K562 (cell line): ENCODE results near the gene VRK2. TPM values are rescaled to one million over a fixed set of nuclear protein-coding genes. Genes with fewer than 3 reads are reported as not detected.

ENCODE experiments used
- EP300 ChIP-seq: IDR thresholded peaks from 2 replicates; pipeline ENCODE4 v1.6.1; 2012; ENCODE audit warnings: low read length, improper control_type of control experiment
- GATA2 ChIP-seq: sonication (generic); formaldehyde crosslinking; IDR thresholded peaks from 2 replicates; pipeline ENCODE4 v1.4.0; 2020; ENCODE audit warnings: mild to moderate bottlenecking, missing genetic modification reagents
- HSF4 ChIP-seq: fragments of 250-450 bp; sonication (Bioruptor Pico); IDR thresholded peaks from 2 replicates; pipeline ENCODE4 v2.1.2; 2022; ENCODE audit warnings: mild to moderate bottlenecking, moderate library complexity, borderline replicate concordance
- MYBL2 ChIP-seq, 2 experiments: fragments of 450-650 bp in 1 of 2; sonication (generic) in 1 of 2; formaldehyde crosslinking in 1 of 2; IDR thresholded peaks; 2 replicates each; pipeline versions ENCODE4 v1.6.1 to v1.8.1; 2017 to 2022; ENCODE audit warnings: borderline replicate concordance in 1 of 2, inconsistent platforms in 1 of 2, low read depth in 1 of 2, mild to moderate bottlenecking in 1 of 2, missing genetic modification reagents in 1 of 2, moderate library complexity in 1 of 2
- NFE2L1 ChIP-seq: fragments of 450-650 bp; IDR thresholded peaks from 2 replicates; pipeline ENCODE4 v1.6.1; 2016; ENCODE audit warnings: missing genetic modification characterization, low read depth, mild to moderate bottlenecking, missing compliant biosample characterization, moderate library complexity, borderline replicate concordance
- POLR2B ChIP-seq: fragments of 450-650 bp; IDR thresholded peaks from 2 replicates; pipeline ENCODE4 v1.6.1; 2018; ENCODE audit warnings: low read depth; ENCODE audit not compliant: partially characterized antibody
- POLR3A ChIP-seq: IDR thresholded peaks from 2 replicates; pipeline ENCODE4 v1.6.1; 2011; ENCODE audit warnings: borderline replicate concordance, mild to moderate bottlenecking, moderate library complexity; ENCODE audit not compliant: insufficient read length, insufficient read depth; ENCODE audit errors: extremely low read depth
- RFX7 ChIP-seq: fragments of 250-450 bp; sonication (Bioruptor Pico); IDR thresholded peaks from 2 replicates; pipeline ENCODE4 v1.5.1; 2021; ENCODE audit warnings: mild to moderate bottlenecking
- SMAD3 ChIP-seq: fragments of 450-650 bp; formaldehyde crosslinking; conservative IDR thresholded peaks from 2 replicates; pipeline ENCODE4 v1.4.0; 2020; ENCODE audit warnings: mild to moderate bottlenecking
- ZBED1 ChIP-seq: IDR thresholded peaks from 2 replicates; pipeline ENCODE4 v1.6.1; 2014
- ZBTB1 ChIP-seq: sonication (generic); formaldehyde crosslinking; IDR thresholded peaks from 2 replicates; pipeline ENCODE4 v1.8.1; 2023; ENCODE audit warnings: missing genetic modification reagents, low read depth, mild to moderate bottlenecking, borderline replicate concordance
- polyA plus RNA-seq, 8 experiments: library from polyadenylated mRNA; depleted of rRNA in 4 of 8; stranded (reverse) in 5 of 8; unstranded in 3 of 8; fragments of >200 nt; fragmentation: Nextera tagmentation in 2 of 8; fragmentation: Illumina TruSeq in 1 of 8; extraction: Ambion mirVana in 2 of 8; extraction: Trizol in 1 of 8; gene quantifications; 2 replicates each; pipeline versions ENCODE4 v1.2.1 to v1.2.3, GENCODE V29; 2011 to 2014; ENCODE audit warnings: inconsistent platforms in 1 of 8, missing spikeins in 1 of 8
- total RNA-seq, 7 experiments: library from RNA; depleted of rRNA in 6 of 7; stranded (reverse); fragments of >200 nt in 6 of 7; fragmentation: Illumina TruSeq in 2 of 7; extraction: Trizol in 2 of 7; gene quantifications; 2 replicates each; pipeline versions ENCODE4 v1.2.1 to v1.2.3, GENCODE V29; 2011 to 2021; ENCODE audit warnings: low replicate concordance in 1 of 7
- TF ChIP-seq, protein P1 (sequence below), 3 experiments: IDR thresholded peaks in 2 of 3; conservative IDR thresholded peaks in 1 of 3; 2 replicates each; pipeline ENCODE4 v1.5.1; 2011 to 2012; ENCODE audit warnings: low read length in 3 of 3, mild to moderate bottlenecking in 3 of 3, control low read depth in 2 of 3, improper control_type of control experiment in 1 of 3, inconsistent platforms in 1 of 3, low read depth in 1 of 3, mixed read lengths in 1 of 3, moderate library complexity in 1 of 3; ENCODE audit not compliant: insufficient read depth in 2 of 3
- TF ChIP-seq, protein P2 (sequence below): fragments of 250-450 bp; sonication (Bioruptor Pico); IDR thresholded peaks from 2 replicates; pipeline ENCODE4 v1.8.0; 2021; ENCODE audit warnings: mild to moderate bottlenecking, moderate library complexity
- TF ChIP-seq, protein P3 (sequence below): sonication (generic); formaldehyde crosslinking; IDR thresholded peaks from 2 replicates; pipeline ENCODE4 v1.9.0; 2022; ENCODE audit warnings: mild to moderate bottlenecking, missing genetic modification reagents
- TF ChIP-seq, protein P4 (sequence below), 2 experiments: fragments of 450-650 bp; IDR thresholded peaks; 2 replicates each; pipeline ENCODE4 v1.6.1; 2018; ENCODE audit warnings: mild to moderate bottlenecking in 2 of 2, low read depth in 1 of 2; ENCODE audit not compliant: partially characterized antibody in 2 of 2
- TF ChIP-seq, protein P5 (sequence below): fragments of 450-650 bp; IDR thresholded peaks from 2 replicates; pipeline ENCODE4 v1.6.1; 2016; ENCODE audit warnings: mild to moderate bottlenecking

Gene VRK2
- total and polyA plus RNA-seq, 9 of the 15 experiments (the other 6 are each of a cell fraction or from before 2014, with no cell fraction given) = 22.6 to 49.2 (median 36.2) TPM

DNA sequence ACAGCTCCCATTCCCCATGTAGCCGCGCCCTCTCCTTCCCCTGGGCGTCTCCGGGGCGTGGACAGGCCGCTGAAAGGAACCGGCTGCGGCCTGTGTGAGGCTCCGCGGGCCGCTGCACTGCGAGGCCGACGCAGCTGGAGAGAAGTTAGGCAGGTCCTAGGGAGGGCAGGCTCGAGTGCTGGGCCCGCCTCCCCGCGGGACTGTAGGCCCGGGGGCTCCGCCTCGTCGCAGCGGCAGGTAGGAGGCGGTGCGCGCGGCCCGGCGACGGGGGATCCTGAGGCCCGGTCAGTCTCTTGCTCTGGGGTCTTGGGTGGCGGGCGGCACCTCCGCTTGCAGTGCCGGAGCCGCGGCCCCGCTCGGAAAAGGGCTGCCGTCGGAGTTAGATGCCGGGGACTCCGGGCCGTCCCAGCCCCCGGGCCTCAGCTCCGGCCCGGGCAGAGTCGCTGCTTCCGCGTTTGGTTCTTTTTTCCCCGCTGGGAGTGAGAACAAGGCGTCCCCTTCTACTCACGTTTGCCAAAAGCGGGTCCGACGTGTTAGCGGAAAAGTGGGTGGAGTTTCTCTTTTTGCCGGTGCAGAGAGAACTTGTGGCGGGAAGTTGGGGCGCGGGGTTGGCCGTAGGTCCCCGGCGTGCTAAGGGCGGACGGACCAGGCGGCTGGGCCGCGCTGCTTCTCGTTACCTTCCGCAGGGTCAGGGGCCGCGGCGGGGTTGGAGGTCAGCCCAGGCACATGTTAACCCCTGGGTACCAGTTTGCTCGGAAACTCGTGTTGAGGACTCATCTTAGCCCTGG is at the start of gene VRK2 (continued):
- TF ChIP-seq POLR2B (peak; percentile 71), SMAD3 (CRISPR knock-in tag) (no peak), HSF4 (no peak), MYBL2 (IDR thresholded peaks at IDR 0.05; ENCODE audit: low read depth) (no peak), MYBL2 (CRISPR knock-in tag; IDR thresholded peaks at IDR 0.05; ENCODE audit: borderline replicate concordance) (no peak), POLR3A (no peak), ZBTB1 (no peak), ZBED1 (no peak), NFE2L1 (tag) (no peak), RFX7 (no peak), EP300 (no peak), GATA2 (CRISPR knock-in tag) (no peak)
- TF ChIP-seq, protein P1, sequence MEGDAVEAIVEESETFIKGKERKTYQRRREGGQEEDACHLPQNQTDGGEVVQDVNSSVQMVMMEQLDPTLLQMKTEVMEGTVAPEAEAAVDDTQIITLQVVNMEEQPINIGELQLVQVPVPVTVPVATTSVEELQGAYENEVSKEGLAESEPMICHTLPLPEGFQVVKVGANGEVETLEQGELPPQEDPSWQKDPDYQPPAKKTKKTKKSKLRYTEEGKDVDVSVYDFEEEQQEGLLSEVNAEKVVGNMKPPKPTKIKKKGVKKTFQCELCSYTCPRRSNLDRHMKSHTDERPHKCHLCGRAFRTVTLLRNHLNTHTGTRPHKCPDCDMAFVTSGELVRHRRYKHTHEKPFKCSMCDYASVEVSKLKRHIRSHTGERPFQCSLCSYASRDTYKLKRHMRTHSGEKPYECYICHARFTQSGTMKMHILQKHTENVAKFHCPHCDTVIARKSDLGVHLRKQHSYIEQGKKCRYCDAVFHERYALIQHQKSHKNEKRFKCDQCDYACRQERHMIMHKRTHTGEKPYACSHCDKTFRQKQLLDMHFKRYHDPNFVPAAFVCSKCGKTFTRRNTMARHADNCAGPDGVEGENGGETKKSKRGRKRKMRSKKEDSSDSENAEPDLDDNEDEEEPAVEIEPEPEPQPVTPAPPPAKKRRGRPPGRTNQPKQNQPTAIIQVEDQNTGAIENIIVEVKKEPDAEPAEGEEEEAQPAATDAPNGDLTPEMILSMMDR (IDR thresholded peaks at IDR 0.05 in 2 of 3, conservative IDR thresholded peaks at IDR 0.05 in 1 of 3; ENCODE audit: insufficient read depth in 2 of 3, low read depth in 1 of 3, low read length in 3 of 3) = peak in 2 of 3 experiments; percentile 11 to 24; a peak in 3 of 6 replicates
- TF ChIP-seq, protein P2, sequence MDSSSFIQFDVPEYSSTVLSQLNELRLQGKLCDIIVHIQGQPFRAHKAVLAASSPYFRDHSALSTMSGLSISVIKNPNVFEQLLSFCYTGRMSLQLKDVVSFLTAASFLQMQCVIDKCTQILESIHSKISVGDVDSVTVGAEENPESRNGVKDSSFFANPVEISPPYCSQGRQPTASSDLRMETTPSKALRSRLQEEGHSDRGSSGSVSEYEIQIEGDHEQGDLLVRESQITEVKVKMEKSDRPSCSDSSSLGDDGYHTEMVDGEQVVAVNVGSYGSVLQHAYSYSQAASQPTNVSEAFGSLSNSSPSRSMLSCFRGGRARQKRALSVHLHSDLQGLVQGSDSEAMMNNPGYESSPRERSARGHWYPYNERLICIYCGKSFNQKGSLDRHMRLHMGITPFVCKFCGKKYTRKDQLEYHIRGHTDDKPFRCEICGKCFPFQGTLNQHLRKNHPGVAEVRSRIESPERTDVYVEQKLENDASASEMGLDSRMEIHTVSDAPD = no peak
- TF ChIP-seq, protein P3, sequence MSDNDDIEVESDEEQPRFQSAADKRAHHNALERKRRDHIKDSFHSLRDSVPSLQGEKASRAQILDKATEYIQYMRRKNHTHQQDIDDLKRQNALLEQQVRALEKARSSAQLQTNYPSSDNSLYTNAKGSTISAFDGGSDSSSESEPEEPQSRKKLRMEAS (CRISPR knock-in tag) = peak; percentile 89
- TF ChIP-seq, protein P4, sequence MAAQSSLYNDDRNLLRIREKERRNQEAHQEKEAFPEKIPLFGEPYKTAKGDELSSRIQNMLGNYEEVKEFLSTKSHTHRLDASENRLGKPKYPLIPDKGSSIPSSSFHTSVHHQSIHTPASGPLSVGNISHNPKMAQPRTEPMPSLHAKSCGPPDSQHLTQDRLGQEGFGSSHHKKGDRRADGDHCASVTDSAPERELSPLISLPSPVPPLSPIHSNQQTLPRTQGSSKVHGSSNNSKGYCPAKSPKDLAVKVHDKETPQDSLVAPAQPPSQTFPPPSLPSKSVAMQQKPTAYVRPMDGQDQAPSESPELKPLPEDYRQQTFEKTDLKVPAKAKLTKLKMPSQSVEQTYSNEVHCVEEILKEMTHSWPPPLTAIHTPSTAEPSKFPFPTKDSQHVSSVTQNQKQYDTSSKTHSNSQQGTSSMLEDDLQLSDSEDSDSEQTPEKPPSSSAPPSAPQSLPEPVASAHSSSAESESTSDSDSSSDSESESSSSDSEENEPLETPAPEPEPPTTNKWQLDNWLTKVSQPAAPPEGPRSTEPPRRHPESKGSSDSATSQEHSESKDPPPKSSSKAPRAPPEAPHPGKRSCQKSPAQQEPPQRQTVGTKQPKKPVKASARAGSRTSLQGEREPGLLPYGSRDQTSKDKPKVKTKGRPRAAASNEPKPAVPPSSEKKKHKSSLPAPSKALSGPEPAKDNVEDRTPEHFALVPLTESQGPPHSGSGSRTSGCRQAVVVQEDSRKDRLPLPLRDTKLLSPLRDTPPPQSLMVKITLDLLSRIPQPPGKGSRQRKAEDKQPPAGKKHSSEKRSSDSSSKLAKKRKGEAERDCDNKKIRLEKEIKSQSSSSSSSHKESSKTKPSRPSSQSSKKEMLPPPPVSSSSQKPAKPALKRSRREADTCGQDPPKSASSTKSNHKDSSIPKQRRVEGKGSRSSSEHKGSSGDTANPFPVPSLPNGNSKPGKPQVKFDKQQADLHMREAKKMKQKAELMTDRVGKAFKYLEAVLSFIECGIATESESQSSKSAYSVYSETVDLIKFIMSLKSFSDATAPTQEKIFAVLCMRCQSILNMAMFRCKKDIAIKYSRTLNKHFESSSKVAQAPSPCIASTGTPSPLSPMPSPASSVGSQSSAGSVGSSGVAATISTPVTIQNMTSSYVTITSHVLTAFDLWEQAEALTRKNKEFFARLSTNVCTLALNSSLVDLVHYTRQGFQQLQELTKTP (IDR thresholded peaks at IDR 0.05; ENCODE audit: low read depth in 1 of 2, partially characterized antibody in 2 of 2) = peak in 1 of 2 experiments; percentile 5
- TF ChIP-seq, protein P5, sequence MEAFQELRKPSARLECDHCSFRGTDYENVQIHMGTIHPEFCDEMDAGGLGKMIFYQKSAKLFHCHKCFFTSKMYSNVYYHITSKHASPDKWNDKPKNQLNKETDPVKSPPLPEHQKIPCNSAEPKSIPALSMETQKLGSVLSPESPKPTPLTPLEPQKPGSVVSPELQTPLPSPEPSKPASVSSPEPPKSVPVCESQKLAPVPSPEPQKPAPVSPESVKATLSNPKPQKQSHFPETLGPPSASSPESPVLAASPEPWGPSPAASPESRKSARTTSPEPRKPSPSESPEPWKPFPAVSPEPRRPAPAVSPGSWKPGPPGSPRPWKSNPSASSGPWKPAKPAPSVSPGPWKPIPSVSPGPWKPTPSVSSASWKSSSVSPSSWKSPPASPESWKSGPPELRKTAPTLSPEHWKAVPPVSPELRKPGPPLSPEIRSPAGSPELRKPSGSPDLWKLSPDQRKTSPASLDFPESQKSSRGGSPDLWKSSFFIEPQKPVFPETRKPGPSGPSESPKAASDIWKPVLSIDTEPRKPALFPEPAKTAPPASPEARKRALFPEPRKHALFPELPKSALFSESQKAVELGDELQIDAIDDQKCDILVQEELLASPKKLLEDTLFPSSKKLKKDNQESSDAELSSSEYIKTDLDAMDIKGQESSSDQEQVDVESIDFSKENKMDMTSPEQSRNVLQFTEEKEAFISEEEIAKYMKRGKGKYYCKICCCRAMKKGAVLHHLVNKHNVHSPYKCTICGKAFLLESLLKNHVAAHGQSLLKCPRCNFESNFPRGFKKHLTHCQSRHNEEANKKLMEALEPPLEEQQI = no peak
